ENCODE data around the gene ZBTB20.
"Not testable (repeated sequence)": the region's sequence is repeated elsewhere in the genome, so short reads cannot be mapped to it uniquely, and the experiment has no call there.

ZBTB20 gene

DNA sequence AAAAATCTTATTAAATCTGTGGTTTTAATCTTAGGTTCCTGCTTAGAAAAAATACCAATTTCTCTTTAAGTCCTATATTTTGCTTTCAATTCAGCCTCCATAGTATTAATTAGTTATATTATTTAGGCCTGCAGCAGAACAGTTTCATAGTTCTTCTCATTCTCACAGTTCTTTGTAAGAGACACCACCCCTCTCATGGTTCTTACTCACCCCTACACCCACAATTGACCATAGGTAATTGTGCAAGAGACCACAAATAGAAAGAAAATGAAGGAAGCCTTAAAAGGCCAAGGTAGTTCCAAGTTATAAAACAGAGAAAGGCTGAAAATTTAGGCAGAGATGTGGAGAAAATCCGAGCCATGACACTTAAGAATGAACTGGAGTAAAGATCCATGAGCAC, 438.0 kb downstream of the ZBTB20 start:
- no peak for FAIRE-seq

- no peak for FAIRE-seq
Observed at GRCh38 chr3:114707252-114707860, 439.7 kb downstream of the ZBTB20 start.

DNA sequence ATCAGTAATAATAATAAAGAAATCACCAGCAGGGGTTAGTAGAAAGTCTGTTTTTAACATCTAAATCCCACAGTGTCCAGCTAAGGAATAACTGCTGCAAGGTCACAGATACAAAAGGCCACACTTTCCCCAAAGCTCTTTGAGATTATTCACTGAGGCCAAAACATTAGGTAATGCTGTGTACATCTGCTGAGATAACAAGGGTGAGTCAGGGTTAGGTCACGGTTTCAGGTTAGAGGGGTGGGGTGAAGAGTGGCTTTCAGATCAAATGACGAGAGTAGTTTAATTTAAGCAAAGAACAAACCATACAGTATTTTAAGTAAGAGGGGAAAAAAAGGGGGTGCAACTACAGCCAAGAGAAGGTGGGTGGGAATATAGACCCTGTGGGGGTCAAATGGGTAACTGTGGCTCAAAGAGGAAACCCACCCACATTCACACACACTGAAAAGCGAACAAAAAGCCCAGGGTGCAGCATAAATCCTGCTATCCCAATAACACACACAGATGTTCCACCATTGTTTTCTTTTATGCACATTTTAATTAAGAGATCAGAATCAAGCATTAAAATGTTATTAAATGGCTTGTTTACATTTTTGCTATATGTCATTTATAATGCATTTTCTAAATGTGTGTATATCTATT, 440.4 kb downstream of the ZBTB20 start:
- FAIRE-seq = no peak

DNA sequence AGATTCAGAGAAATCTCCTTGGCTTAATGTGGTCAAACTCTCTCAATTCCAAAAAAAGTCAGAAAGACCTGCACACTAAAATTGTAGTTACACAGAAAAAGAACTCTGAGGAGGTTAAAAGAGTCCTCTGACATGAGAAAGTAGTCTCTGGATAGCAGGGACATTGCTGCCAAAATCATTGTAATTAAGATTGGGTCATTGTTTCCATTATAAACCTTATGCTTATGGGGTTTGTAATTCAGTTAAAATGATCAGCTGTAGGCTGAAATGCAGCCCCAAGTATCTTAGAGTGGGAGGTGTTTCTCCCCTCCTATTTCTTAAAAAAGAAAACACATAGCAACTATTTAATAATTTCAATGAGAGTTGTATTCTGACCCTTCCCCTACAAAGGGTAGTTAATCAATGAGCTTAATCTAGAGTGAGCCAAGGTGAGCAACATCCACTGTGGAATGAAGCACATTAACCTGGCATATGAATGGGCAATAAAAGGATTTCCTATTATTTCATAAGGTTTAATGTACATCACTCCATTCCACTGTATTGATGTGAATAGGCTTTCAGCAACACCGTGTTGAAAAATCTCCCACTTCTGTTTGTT, 446.4 kb downstream of the ZBTB20 start:
- FAIRE-seq = no peak

DNA sequence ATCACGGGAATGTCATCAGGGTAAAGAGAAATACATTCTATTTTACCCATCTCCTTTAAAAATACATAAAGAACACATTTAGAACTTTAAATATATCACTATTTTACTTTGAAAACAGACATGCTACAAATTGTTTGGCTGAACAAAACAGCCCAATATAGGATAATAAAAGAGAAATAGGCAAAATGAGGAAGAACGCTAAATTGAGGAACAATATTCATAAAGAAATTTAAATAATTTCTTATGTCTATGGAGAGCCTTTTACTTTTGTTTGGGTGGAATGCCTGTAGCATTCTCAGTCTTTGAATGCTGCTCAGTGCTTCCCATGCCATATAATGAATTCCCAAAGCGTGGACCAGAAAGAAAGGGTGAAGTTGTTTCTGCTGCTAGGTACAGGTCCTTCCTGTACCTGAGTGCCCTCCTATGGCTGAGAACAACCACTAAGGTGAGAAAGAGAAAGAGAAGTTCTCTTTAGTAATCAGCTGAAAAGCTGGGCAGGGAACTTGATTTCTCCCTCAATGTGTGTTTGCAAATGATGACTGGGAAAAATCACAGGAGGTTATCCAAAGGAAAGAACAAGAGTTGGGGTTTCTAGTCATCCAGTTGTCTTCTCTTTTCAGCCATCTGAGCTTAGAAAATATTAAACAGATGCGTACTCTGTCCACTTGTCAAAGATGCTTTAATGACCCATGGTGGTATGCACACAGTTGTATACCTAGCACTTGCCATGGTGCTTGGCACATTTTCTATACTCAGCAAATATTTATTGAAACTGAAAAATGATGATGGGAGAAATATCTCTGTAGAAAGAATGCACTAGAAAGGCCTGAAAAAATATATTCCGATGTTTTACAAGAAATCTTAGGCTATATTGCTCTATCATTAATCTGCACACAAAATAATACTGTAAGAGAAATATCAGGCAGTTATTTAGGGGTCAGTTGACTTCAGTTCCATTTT, 448.7 kb downstream of the ZBTB20 start:
- FAIRE-seq = no peak

- FAIRE-seq = no peak
Observed at GRCh38 chr3:114697401-114697800, 449.7 kb downstream of the ZBTB20 start.

- FAIRE-seq = no peak
Observed at GRCh38 chr3:114694251-114694650, 452.8 kb downstream of the ZBTB20 start.

DNA sequence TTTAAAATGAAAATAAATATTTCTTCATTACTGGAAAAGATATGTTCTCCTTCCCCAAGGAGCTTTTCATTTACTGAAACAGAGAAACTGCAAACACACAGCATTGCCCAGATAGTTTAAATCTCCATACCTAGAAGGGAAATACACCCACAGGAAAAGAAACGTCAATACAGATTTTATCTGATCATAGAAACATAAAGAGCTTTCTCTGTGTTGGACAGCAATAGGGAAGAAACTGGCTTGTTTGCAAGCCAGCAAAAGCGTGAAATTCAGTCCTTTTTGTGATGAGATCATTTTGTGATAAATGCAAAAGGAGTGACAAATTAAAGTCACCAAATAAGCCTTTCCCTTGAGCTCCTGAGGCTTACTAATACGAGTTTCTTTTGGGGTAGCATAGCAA, 455.2 kb downstream of the ZBTB20 start:
- no peak for FAIRE-seq

GRCh38 chr3:114690911-114691310, 456.2 kb downstream of the ZBTB20 start:
- FAIRE-seq = no peak

- FAIRE-seq = no peak
Observed at GRCh38 chr3:114687151-114687550, 459.9 kb downstream of the ZBTB20 start.

DNA sequence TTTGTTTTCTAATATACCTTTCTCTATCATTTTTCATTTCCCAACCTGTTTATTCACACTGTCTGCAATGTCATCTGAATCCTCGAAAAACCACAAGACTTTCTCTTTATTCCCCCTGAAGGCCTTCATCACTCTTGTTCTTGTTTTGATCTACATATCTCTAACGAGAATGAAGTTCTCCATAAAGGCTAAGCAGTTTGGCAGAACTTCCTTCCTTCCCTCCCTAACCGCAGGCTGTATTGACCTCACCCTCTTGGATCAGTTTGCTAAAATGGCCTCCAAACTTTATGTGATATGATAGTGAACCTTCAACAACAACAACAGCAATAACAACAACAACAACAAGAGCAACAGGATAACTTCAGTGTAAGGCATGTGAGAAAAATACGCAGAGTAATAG, 460.5 kb downstream of the ZBTB20 start:
- FAIRE-seq = no peak

- no peak for FAIRE-seq
Observed at GRCh38 chr3:114685161-114685560, 461.9 kb downstream of the ZBTB20 start.

DNA sequence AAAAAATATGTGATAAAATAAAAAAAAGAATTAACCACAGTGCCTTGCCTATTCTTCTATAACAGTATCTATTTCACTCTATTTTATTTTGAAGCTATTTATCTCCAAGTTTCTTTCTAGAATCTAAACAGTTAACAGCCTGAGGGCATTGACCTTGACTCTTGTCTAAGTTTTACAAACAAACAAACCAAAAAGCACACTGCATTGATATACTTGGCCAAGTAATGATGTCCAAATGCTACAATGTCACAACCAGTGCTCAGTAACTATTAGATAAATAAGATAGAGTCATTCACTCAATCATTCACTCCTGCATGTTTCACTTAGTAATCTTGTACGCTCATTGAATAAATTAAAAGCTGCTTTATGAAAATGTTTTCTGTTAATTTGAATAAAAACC, 466.8 kb downstream of the ZBTB20 start:
- FAIRE-seq = no peak

GRCh38 chr3:114679773-114680172, 467.3 kb downstream of the ZBTB20 start:
- not testable (repeated sequence) for FAIRE-seq

- no peak for FAIRE-seq
Observed at GRCh38 chr3:114675104-114675503, 472.0 kb downstream of the ZBTB20 start.

GRCh38 chr3:114674036-114674435, 473.1 kb downstream of the ZBTB20 start:
- FAIRE-seq = no peak

DNA sequence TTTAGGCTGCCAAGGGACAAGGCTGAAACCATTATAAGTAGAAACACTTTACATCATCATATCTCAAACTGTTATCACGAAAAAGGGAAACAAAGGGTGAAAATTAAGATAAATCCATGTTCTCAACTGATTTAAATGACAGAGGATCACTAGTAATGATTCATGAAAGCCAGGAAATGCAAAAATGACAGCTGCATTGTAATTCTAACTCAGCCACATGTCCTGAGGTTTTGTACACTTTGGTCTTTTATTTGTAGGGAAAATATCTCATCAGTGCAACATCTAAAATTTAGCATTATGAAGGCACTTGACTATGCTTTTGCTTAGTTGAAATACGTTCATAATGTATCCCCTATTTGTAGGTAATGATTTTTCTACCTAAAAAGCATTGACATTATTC, 473.6 kb downstream of the ZBTB20 start:
- no peak for FAIRE-seq

DNA sequence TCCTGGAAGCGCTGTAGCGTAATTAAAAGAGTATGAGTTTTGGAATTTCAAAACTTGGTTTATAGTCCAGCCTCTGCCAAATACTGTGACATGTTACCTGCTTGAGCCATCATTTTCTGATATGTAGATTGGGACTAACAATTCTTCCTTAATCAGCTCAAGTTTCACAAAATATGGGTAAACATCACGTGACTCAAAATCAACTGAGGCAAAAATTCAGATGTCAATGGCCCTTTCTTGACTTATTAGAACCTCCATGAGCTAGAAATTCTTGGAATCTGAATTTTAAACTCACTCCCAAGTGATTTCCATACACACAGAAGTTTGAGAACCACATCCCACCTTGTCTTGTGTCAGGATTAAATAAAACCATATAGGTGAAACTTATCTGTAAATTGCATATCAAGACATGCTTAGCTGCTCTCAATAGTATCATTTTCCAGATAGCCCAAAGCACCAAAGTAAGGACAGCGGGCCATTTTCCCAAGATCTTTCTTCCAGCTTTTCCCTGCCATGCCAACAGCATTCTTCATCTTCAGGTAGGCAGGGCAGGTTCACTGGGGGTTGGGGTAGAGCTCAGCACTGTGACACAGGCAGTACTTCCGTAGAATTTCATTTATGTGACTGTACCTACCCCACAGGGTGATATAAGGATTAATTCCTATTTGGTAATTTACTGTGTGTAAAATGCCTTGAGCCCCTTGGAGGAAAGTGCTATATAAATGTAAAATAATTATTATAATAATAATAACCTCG, 474.2 kb downstream of the ZBTB20 start:
- FAIRE-seq = no peak

- no peak for FAIRE-seq
Observed at GRCh38 chr3:114671741-114672510, 475.2 kb downstream of the ZBTB20 start.

DNA sequence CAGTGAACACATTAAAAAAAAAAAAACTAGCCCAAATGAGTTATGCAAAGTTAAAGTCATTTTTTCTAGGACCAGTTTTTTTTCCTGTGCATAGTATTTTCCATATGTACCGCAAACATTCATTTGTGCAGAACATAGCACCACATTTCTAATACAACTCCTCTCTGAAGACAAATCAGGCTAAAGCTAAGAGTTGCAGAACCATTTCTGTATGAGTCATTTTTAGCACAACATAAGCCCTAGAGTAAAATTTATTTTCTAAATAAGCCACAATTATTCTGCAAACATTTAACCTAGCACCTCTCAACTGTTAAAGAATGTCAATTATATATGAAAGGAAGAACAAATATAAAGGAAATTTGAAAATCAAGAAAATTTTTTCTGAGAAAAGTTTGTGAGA, 477.5 kb downstream of the ZBTB20 start:
- no peak for FAIRE-seq

GRCh38 chr3:114668099-114668498, 479.0 kb downstream of the ZBTB20 start:
- no peak for FAIRE-seq

DNA sequence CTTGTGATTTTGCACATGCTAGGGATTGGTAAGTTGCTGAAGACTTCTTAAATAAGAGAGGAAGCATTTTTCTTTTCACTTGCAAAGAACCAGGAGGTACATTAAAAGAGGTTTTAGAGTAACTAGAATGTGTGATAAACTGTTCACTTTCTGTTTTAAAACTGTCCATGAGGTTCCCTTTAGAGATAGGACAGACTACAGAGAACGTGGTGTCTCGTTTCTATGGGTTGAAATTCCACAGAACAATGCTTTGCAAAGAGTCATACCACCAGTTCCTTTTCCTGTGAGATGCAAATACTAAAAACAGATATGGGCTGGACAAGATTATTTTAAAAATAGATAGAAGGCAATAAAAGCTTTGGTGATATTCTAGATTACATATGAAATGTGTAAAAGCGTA, 480.5 kb downstream of the ZBTB20 start:
- FAIRE-seq = no peak

All from G401.6 (cell line).